Renal cortex interstitium (tissue), 11 donors: Measurements from ENCODE around the gene PTPRT. TPM values are rescaled to one million over a fixed set of nuclear protein-coding genes. Genes with fewer than 3 reads are reported as not detected.

Experiments
- DNase-seq, 11 donors: peaks; one replicate each; pipeline ENCODE4 v3.0.0-alpha.2; 2013; ENCODE audit warnings: low read depth in 9 of 11, low spot score in 4 of 11; ENCODE audit errors: extremely low read depth in 1 of 11
- polyA plus RNA-seq, 3 donors: library from polyadenylated mRNA; unstranded; fragments of 120-200 nt; gene quantifications; one replicate each; pipeline ENCODE4 v1.2.1, GENCODE V29; 2013; ENCODE audit not compliant: insufficient read length in 3 of 3

Gene PTPRT
- polyA plus RNA-seq, 3 donors = 0.78 to 1.0 (median 0.86) TPM

GRCh38 chr20:42889517-42889916 is 300.2 kb downstream of the PTPRT start:
- no peak for DNase-seq

GRCh38 chr20:42887281-42887680 is 302.4 kb downstream of the PTPRT start:
- no peak for DNase-seq

GRCh38 chr20:42886801-42887200 is 302.9 kb downstream of the PTPRT start:
- DNase-seq = no peak

GRCh38 chr20:42886046-42886445 is 303.7 kb downstream of the PTPRT start:
- peak in 2 of 11 donors; percentile 17 to 23 for DNase-seq

- DNase-seq = no peak
Observed at GRCh38 chr20:42875581-42875980, 314.1 kb downstream of the PTPRT start.

GRCh38 chr20:42873259-42873658 is 316.4 kb downstream of the PTPRT start:
- DNase-seq = no peak

GRCh38 chr20:42864116-42864515 is 325.6 kb downstream of the PTPRT start:
- DNase-seq = no peak

- DNase-seq = no peak
Observed at GRCh38 chr20:42862446-42862845, 327.3 kb downstream of the PTPRT start.

- DNase-seq = no peak
Observed at GRCh38 chr20:42857446-42857845, 332.3 kb downstream of the PTPRT start.

GRCh38 chr20:42855896-42856295 is 333.8 kb downstream of the PTPRT start:
- DNase-seq = no peak

GRCh38 chr20:42852691-42853090 is 337.0 kb downstream of the PTPRT start:
- DNase-seq = no peak

- no peak for DNase-seq
Observed at GRCh38 chr20:42846784-42847490, 342.8 kb downstream of the PTPRT start.

- DNase-seq = no peak
Observed at GRCh38 chr20:42844751-42845150, 345.0 kb downstream of the PTPRT start.

- DNase-seq = no peak
Observed at GRCh38 chr20:42837456-42837855, 352.2 kb downstream of the PTPRT start.

GRCh38 chr20:42836339-42836738 is 353.4 kb downstream of the PTPRT start:
- DNase-seq = peak in 7 of 11 donors; percentile 6 to 36 (median 12)

GRCh38 chr20:42807876-42808275 is 381.8 kb downstream of the PTPRT start:
- no peak for DNase-seq

GRCh38 chr20:42795111-42795695 is 394.5 kb downstream of the PTPRT start:
- no peak for DNase-seq

- no peak for DNase-seq
Observed at GRCh38 chr20:42792052-42792451, 397.7 kb downstream of the PTPRT start.

- no peak for DNase-seq
Observed at GRCh38 chr20:42790111-42790510, 399.6 kb downstream of the PTPRT start.

GRCh38 chr20:42788707-42789106 is 401.0 kb downstream of the PTPRT start:
- no peak for DNase-seq

GRCh38 chr20:42785041-42785440 is 404.7 kb downstream of the PTPRT start:
- no peak for DNase-seq
